Body of pancreas (tissue), 4 donors: ENCODE results near the gene KRTAP17-1.

Experiments
- CTCF ChIP-seq, 7 experiments: fragments of 450-650 bp in 4 of 7; fragments of 200-600 bp in 3 of 7; sonication (generic) in 3 of 7; IDR thresholded peaks; one replicate each; pipeline ENCODE4 v1.5.1; 2016 to 2019; ENCODE audit warnings: antibody characterized with exemption in 7 of 7
- POLR2A ChIP-seq, 3 donors: fragments of 450-650 bp; IDR thresholded peaks; one replicate each; pipeline ENCODE4 v1.6.1; 2016; ENCODE audit warnings: antibody characterized with exemption in 3 of 3, mild to moderate bottlenecking in 2 of 3

GRCh38 chr17:41326173-41327145 is 10.9 kb upstream of the KRTAP17-1 start:
- TF ChIP-seq CTCF (IDR thresholded peaks at IDR 0.05) (no peak), POLR2A (IDR thresholded peaks at IDR 0.05) (no peak)
